ENCODE data around the gene LECT2.

The LECT2 gene

GRCh38 chr5:135901633-135902032, 53.1 kb downstream of the LECT2 start:
- H3K27ac ChIP-seq, result no peak overlapping the region
- DNase-seq (ENCODE audit: low spot score), result no peak
- no peak for TF ChIP-seq CTCF (IDR thresholded peaks at IDR 0.05)
- H3K4me3 ChIP-seq, result no peak overlapping the region

- no peak for DNase-seq (ENCODE audit: low spot score)
- no peak for TF ChIP-seq CTCF (IDR thresholded peaks at IDR 0.05)
- Histone ChIP-seq H3K27ac (no peak overlapping the region), H3K4me3 (no peak overlapping the region)
These were observed 54.5 kb downstream of the LECT2 start for GRCh38 chr5:135900276-135900675.

GRCh38 chr5:135898651-135899050, 56.1 kb downstream of the LECT2 start:
- no peak for DNase-seq (ENCODE audit: low spot score)
- Histone ChIP-seq H3K4me3 (no peak overlapping the region), H3K27ac (no peak overlapping the region)
- no peak for TF ChIP-seq CTCF (IDR thresholded peaks at IDR 0.05)

Measured in coronary artery (tissue), 2 donors.